NCI-H2029 treated with DMSO at 0.1 percent for 48 hours (cell line): Measurements from ENCODE around the gene DUS3L.
"Not testable (repeated sequence)": the region's sequence is repeated elsewhere in the genome, so short reads cannot be mapped to it uniquely, and the experiment has no call there.

Experiments used
- DNase-seq: peaks from one replicate; lab custom pipeline; 2025; lab: John Stamatoyannopoulos, UW

DUS3L gene

GRCh38 chr19:5772416-5772815 lies 18.5 kb downstream of the DUS3L start:
- no peak for DNase-seq

GRCh38 chr19:5767949-5768348 lies 23.0 kb downstream of the DUS3L start:
- DNase-seq = no peak

- no peak for DNase-seq
Measured at GRCh38 chr19:5765220-5765619, 25.7 kb downstream of the DUS3L start.

GRCh38 chr19:5762608-5763217 lies 28.2 kb downstream of the DUS3L start:
- no peak for DNase-seq

- no peak for DNase-seq
Measured at GRCh38 chr19:5753743-5754142, 37.2 kb downstream of the DUS3L start.

- DNase-seq = no peak
Measured at GRCh38 chr19:5751709-5752108, 39.3 kb downstream of the DUS3L start.

GRCh38 chr19:5749505-5749904 lies 41.5 kb downstream of the DUS3L start:
- no peak for DNase-seq

- DNase-seq = not testable (repeated sequence)
Measured at GRCh38 chr19:5748920-5749319, 42.0 kb downstream of the DUS3L start.

- DNase-seq = not testable (repeated sequence)
Measured at GRCh38 chr19:5744999-5745398, 46.0 kb downstream of the DUS3L start.

- no peak for DNase-seq
Measured at GRCh38 chr19:5743630-5744029, 47.3 kb downstream of the DUS3L start.

GRCh38 chr19:5742051-5742450 lies 48.9 kb downstream of the DUS3L start:
- DNase-seq = no peak

- no peak for DNase-seq
Measured at GRCh38 chr19:5738423-5738822, 52.5 kb downstream of the DUS3L start.
